NCI-H345 treated with DMSO at 0.1 percent for 48 hours (cell line): ENCODE results near the gene ATP12A.

Experiments
- DNase-seq: peaks from one replicate; lab custom pipeline; 2025; ENCODE audit not compliant: unreplicated experiment; lab: John Stamatoyannopoulos, UW

The ATP12A gene

DNA sequence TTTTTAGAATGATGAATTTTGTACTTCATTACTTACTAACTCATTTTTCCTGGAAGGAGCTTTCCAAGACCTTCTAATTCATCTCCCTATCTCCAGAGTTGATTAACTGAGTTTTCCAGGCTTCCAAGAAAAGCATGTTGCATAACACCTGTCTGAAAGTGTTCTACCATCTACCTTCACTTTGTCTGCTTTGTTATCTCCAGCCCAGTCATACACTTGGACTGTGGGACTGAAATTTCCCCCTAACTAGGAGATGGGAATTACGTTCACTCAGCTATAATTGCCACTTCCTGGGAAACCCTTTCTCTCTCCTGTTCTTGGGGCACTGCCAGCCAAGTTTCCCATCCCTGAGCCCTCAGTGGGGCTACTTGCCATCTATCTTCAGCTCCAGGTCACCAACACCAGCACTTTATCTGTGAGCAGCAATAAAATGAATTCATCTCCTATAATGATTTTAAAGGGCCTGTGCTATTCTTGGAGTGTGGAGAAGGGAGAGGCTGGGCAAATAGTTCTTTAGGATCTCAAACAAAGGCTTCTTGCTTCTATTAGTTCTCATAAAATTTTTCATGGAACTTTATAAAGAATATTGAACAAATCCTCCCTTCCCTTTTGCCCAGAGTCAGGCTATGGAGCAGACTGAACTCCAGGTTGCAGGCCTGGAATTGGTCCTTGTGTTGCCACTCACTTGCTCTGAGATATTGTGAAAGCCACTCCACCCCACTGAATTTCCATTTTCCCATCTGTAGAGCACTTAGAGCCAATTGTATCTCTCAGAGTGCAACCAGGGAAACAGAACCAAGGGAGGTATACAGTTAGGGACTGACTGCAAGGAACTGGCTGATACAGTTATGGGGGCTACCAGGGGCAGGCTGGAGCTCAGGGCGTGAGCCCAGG is 17.8 kb upstream of the ATP12A start:
- no peak for DNase-seq

DNA sequence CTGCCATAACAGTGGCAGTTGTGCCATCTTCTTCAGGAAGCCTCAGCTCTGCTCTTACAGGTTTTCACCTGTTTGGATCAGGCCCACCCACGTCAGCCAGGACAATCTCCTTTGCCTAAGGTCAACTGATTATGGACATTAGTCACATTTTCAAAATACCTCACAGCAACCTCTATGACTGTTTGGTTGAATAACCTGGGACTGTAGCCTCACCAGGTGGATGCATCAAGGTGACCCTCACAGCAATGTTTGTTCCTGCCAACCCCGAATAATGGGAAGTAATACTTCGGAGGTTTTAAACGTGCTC is 17.2 kb upstream of the ATP12A start:
- DNase-seq = no peak

DNA sequence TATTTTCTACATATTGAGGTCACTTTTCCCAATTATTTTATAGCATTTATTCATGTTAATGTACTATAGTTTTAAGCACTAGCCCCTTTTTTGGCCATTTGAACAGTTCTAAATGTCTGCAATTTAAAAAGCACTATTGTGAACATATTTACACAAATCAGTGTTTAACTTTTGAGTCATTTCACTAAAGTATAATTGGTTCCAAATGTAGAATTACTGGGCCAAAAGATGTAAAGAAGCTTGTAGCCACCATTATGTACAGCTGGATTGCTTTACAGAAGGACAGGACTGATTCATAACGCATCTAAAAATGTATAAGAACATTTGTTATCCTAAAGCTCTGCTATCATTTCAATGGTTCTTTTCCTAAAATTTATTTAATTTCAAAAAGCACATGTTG is 16.6 kb upstream of the ATP12A start:
- no peak for DNase-seq

DNA sequence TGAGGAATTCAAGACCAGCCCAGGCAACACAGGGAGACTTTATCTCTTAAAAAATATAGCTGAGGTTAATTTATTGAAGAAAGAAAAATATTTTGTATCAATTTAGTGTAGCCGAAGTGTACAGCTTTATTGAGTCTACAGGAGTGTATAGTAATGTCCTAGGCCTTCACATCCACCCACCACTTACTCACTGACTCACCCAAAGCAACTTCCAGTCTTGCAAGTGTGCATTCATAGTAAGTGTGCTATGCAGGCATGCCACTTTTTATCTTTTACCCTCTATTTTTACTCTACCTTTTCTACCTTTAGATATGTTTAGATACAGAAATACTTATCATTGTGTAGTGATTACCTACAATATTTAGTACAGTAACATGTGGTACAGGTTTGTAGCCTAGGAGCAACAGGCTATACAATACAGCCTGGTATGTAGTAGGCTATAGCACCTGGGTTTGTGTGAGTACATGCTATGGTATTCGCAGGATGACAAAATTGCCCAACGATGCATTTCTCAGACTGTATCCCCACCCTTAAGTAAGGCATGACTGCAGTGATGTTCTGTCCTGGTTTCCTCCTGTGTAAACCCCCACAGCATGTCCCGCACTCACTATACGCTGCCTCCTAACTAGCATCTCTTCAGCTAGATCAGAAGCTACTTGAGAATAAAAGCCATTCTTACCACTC is 15.3 kb upstream of the ATP12A start:
- DNase-seq = no peak

DNA sequence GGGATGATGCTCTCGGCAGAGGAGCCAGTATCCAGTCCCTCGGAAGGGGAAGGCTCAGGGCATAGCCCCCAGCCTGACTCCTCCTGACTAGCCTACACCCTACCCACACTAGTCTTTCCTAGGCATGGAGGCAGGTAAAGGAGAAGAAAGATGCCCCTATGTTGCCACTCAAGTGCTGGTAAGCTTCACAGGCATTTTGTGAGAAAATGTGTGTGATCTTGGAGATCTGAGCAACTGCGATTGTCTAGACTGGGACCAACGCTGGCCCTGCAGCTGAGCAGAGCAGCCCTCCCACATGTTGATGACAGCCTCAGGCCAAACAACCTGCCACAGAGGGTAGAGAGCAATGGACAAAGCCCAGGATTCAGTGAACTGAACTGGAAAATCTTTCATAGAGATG is 11.7 kb upstream of the ATP12A start:
- DNase-seq = no peak

DNA sequence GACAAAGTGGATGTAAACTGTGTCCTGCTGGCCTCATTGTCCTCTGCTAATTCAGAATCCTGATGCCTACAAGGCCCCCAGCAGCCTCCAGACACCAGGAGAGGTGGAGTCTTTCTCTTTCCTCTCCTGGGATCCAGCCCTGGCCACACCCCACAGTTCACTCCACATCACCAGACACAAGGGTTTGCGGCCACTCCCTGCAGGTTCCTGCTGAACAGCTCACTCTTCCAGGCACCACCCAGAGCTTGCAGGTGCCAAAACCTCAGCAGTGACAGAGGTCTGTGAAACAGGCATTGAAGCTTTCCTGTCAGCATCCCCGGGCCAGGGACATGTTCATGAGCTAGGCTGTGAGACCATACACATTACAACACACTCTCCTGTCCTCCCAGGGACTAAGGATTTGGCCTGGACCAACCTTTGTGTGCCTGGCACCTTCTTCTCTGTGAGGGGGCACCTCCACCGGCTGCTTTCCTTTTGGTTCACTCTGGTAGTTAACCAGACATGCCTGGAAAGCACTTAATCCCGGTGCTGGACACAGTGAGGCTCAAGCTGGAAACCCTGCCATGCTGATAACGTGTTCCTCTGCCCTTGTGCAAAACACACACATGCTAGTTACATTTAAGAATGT is 11.1 kb upstream of the ATP12A start:
- DNase-seq = no peak

DNA sequence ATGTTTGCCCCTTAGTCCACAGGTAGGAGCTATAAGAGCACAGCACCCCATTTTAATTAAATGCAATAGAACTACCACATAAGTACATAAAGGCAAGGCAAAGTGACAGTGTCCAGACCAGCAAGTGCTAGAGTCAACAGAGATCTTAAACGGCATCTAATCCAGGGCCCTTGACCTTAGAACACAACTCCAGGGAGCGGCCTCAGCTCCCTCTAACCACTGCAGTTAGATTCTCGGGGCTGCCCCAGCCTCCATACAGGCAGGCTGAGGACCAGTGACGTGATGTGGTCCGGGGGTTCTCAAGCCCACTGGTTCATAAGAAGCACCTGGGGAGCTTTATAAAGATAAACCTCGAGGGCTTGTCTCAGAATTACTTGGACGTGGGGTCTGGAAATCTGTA is 10.0 kb upstream of the ATP12A start:
- no peak for DNase-seq

DNA sequence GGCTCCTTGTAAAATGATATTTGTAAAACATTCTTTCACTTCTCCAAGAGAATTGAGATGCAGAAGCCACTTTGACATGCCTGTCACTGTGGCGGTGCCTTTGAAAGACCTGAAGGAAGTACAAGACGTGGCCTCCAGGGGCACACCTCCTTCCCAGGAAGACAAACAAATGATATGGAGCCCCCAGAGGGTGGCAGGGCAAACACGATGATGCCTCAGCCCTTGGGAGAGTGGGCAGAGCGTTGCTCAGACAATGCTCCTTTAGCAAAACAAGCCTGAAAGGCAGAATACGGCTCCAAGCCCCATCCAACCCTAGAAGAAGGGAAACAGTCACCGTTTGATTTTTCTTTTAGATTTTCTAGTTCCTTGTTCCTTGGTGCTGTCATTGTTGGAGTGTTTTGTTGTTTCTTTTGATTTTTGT is 9.2 kb upstream of the ATP12A start:
- DNase-seq = no peak

DNA sequence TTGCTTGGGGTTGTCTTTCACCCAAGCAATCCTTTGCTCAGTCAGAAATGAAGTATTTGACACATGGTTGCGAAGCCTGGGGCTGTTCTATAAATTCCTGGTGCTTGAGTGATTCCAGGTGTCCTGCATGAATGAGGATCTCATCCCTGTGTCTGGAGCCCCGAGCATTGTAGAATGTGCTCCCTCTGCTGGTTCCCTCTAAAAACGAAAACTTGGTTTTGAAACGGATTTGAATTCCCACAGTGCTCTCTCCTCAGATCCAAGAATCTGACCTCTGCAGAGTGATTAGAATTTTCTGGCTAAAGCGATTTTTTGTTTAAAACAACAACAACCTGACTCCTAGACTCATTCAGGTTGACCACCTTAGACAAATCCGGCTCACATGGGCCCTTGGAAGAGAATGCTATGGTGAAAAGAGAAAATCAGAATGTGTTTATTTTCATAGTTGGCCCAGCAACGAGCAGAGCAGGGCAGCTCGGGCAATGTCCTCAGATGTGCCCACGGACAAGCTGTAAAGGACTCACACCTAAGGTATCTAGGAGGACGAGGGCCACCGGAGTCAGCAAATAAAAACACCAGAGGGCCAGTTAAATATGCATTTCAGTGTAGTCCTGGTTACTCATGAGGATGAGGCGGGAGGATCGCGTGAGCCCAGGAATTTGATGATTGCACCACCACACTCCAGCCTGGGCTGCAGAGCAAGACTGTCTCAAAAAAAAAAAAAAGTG is 8.7 kb upstream of the ATP12A start:
- DNase-seq = peak; percentile 29

DNA sequence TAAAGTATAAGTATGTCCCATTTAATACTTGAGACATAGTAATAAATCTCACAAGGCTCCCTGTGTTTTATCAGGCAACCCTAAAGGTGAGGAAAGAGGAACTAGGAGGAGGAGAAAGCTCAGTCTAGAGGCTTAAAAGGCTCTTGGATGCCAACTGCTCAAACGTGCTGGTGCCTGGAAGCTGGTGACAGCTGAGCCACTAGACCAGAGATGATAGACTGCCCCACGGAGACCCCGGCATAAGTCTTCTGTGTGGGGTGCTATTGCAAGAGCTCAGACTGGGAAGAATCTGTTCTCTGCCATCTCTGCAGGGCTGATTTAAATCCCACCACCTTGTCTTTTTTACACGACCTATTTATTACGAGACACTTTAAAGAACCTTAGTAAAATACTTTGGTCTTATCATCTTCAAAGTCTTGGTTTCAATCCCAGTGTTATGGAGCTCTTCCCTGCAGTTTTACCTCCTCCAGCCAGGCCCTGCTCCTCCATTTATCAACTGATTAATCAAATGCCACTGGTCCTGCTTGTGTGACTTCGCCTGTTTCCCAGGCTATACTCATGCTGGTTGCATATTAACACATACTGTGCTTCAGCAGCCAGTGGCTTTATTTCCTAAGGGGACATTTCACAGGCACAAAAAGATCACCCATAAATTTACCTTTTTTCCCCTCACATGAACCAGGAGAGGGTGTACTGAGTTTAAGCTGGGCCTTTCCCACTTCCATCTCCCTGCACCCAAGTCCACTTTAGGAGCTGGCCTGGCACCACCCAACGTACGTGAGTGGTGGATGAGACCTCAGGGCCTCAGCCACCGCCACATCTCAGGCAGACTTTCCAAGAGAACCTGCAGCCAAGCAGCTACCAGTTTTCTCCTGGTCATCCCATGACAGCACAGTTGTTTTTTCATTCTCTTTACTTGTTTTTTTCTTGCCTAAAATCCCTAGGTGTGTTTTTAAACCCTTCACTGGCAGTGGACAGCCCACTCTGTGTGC is 7.8 kb upstream of the ATP12A start:
- DNase-seq = no peak

DNA sequence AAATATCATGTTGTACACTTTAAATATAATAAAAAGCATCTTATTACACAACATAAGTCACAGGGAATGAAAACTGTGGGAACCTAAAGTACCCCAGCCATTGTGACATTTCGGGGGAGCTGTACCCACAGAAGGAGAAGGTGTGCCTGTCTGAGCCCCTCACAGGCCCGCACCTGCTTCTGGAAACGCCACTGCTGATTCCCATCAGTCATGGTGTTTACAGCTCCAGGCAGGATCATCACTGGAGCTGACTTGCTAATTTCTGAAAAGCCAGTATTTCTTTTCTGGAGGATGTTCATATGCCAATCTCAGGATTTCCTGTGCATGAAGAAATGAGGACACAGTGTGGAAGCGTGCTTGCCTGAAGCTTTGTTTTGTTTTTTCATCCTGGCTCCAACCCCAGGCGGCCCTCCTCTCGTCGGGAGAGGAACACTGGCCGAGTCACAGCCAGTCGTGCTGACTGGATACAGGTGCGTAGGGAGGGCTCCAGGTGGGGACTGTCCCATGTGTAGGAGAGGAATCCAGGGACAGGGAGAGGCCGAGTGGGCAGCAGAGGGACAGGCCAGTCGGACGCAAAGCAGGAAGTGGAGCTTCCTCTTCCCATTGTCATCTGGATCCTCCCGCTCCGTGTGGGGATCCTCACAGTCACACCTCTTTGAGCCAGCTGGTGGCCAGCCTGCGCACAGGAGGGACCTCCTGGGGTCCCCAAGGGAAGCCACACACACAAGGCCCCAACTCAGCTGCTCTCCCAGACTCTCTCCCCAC is 4.2 kb upstream of the ATP12A start:
- DNase-seq = no peak

DNA sequence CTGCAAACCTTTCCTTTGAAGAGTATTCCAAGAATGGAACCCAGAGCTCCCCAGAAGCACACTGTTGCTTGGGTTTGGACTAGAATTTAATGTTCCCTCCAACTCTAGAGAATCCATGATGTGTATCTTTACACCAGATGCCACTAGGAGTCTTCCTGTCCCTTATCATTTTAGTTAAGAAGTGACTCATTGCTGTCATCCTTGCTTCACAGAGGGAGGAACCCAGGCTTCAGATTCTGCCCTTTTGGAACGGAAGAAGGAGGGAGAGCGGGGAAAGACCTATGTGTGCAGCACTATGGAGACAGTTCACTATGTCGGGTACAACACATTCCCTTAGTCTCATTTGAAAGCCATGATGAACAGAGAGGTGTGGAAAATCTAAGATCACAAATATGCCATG is 2.1 kb upstream of the ATP12A start:
- DNase-seq = no peak

DNA sequence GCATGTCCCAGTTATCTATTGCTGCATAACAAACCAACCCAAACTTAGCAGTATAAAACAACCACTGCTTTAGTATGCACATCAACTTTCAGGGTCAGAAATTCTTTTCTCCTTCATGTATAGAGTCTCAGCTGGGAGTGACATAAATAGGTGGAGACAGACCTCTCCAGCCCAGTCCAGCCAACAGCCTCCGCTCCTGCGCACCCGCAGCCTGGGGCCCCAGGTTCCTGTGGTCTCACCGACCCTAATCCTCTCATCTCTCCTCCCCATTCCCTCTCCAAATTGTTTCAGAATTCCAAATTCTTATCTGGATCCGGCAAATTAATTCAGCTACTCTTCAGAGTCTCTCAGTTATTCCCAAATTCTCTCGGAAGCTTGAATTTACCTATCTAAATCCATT is 522 bp upstream of the ATP12A start:
- no peak for DNase-seq

DNA sequence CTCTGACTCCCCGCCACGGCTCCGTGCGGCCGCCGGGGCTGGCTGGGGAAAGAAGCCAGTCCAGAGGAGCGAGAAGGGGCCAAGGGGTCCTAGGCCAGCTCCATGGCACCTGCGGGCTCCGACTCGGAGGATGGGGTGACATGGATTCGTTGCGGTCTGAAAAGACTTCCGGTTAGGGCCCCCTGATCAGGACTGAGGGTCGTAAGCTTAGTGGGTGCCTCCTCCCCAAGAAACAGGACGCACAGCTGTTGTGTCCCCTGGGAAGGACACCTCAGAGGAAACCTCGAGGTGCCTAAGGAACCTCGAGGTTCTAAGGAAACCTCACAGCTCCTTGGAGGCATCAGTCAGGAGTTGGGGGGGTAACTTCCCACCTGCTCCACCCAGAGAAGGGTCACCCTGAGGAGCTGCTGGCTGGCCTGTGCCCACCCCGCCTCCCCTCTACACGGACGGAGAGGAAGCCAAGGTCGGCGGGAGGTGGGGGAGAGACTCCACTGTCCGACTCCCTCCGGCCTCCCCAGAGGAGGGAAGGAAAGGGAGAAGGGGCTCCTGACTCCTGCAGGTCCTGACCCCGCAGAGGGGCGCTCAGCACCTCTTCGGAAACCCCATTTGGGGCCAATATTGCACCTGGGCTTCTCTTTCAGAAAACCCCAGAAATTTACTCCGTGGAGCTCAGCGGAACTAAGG is 855 bp downstream of the ATP12A start:
- DNase-seq = no peak

DNA sequence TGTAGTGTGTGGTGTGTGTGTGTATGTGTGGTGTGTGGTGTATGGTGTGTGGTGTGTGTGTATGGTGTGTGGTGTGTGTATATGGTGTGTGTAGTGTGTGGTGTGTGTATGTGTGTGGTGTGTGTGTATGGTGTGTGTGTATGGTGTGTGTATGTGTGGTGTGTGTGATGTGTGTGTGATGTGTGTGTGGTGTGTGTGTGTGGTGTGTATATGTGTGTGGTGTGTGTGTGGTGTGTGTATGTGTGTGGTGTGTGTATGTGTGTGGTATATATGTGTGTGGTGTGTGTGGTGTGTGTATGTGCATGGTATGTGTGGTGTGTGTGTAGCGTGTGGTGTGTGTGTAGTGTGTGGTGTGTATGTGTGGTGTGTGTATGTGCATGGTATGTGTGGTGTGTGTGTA is 1.7 kb downstream of the ATP12A start:
- DNase-seq = no peak

DNA sequence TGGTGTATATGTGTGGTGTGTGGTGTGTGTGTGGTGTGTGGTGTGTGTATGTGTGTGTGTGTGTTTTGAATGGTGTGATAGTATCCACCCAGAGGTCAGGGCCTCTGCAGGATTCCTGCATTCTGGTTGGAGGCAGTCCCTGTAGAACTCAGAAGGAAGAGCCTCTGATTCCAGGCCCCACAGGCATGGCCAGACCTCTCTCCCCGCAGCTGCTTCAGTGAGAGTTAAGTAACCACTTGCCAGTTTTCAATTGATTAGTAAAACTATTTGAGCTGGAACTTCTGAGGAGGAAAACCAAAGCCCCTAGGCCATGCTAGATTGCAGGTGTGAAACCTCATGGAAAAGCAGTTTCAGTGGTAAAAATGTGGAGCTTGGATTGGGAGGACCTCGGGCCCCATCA is 2.1 kb downstream of the ATP12A start:
- DNase-seq = no peak

DNA sequence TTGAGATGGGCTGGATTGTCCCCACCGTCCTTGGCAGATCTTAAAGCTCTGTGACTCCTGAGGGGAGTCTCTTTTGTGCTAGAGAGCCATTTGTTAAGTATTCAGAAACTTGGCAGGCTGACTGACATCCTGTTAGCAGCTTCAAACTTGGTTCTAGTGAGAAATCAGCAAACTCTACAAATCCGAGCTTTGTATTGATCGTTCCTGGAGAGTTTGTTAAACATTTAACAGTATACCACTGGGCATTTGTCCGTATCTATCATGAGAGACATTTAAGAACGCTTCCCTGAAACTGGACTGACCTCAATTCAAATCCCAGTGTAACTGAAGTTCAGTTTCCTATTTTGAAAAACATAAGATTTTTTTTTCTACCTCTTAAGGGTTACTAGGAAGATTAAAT is 3.1 kb downstream of the ATP12A start:
- DNase-seq = no peak

DNA sequence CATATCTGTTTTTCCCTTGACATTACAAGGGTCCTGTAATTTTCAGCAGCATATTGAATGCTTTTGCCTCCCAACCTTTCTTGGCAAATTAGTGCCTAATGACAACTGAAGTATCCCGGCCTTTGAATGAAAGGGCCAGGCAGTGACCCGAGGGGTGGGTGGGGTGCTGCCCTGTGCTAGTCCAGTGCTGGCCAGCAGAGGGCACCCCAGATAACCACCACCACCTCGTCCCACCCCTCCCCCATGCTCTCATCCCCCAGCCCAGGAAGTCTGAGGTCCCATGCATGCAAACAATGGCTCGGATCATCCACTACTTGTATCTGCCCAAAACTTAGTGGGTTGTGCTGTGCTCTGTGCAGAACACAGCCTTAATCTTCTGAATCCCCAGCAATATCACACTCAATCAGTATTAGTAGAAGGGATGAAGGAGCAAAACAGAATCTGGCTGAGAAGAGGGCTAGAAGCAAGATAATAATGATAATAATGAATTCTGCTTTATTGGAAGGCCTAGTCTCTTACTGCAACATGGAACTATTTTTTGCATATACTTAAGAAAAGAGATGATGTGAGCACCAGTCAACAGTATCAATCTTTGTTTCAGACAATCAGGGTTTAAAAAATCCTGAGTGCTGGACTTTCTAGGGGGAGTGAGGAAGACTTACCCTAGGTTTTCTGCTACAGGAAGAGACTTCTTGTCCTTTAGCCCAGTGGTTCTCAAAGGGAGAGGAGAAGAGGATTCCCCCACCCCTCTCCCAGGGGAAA is 3.8 kb downstream of the ATP12A start:
- DNase-seq = no peak
